Muscle of leg (tissue), 11 donors: ENCODE data around the gene NOTO. TPM values are rescaled to one million over a fixed set of nuclear protein-coding genes. Genes with fewer than 3 reads are reported as not detected.
"Not testable (repeated sequence)": the region's sequence is repeated elsewhere in the genome, so short reads cannot be mapped to it uniquely, and the experiment has no call there.

Source experiments
- DNase-seq: peaks from one replicate; pipeline ENCODE4 v3.0.0; 2013
- H3K27ac ChIP-seq: one replicate; pipeline ENCODE4 v1.5.1; 2013; ENCODE audit warnings: mild to moderate bottlenecking, low read length, control low read depth
- H3K27me3 ChIP-seq: one replicate; pipeline ENCODE4 v1.6.1; 2013; ENCODE audit warnings: low read length; ENCODE audit not compliant: control insufficient read depth, insufficient read depth
- H3K36me3 ChIP-seq: one replicate; pipeline ENCODE4 v1.6.1; 2013; ENCODE audit warnings: low read length; ENCODE audit not compliant: control insufficient read depth, insufficient read depth
- H3K4me1 ChIP-seq: one replicate; pipeline ENCODE4 v1.6.1; 2013; ENCODE audit warnings: low read length; ENCODE audit not compliant: control insufficient read depth, insufficient read depth
- H3K4me3 ChIP-seq: one replicate; pipeline ENCODE4 v1.5.1; 2013; ENCODE audit warnings: low read length, control low read depth
- H3K9me3 ChIP-seq: replicated peaks from 2 replicates; pipeline ENCODE4 v1.6.1; 2013; ENCODE audit warnings: low read depth, low read length; ENCODE audit not compliant: control insufficient read depth
- WGBS: methylation state at CpG from one replicate; pipeline ENCODE4 v1.1.5; 2013; ENCODE audit warnings: missing lambda C conversion rate; ENCODE audit not compliant: insufficient coverage; 5-methylcytosine and 5-hydroxymethylcytosine counted together
- polyA plus RNA-seq, 8 donors: library from polyadenylated mRNA; unstranded; fragments of 120-200 nt; gene quantifications; one replicate each; pipeline versions ENCODE4 v1.2.1 to v1.2.3, GENCODE V29; 2013; ENCODE audit warnings: inconsistent platforms in 1 of 8, low replicate concordance in 1 of 8; ENCODE audit not compliant: insufficient read length in 8 of 8, insufficient read depth in 1 of 8
- total RNA-seq: library from RNA; stranded (reverse); fragments of 120-200 nt; gene quantifications from one replicate; pipeline ENCODE4 v1.2.4, GENCODE V29; 2013

Gene NOTO
- total and polyA plus RNA-seq, 9 donors = 0.05 to 0.08 (median 0.05) TPM; not detected in 4

- Histone ChIP-seq H3K27ac (no peak overlapping the region), H3K9me3 (peaks cover 2% of the 10 kb centered on the region), H3K27me3 (peaks cover 33% of the 10 kb centered on the region), H3K4me3 (no peak overlapping the region), H3K4me1 (peaks cover 8% of the 10 kb centered on the region), H3K36me3 (no peaks in the 10 kb centered on the region)
- DNase-seq = no peak
Measured at GRCh38 chr2:73197579-73197978, 4.8 kb upstream of the NOTO start.

- H3K9me3 ChIP-seq, DNase-seq, H3K4me3 ChIP-seq, H3K36me3 ChIP-seq, H3K27ac ChIP-seq: not testable (repeated sequence)
- Histone ChIP-seq H3K4me1 (peaks cover 14% of the 10 kb centered on the region), H3K27me3 (peaks cover 60% of the 10 kb centered on the region)
- 91% methylated on average over 4 of the region's 10 CpGs for WGBS
Measured at GRCh38 chr2:73200281-73200680, 2.1 kb upstream of the NOTO start.

DNA sequence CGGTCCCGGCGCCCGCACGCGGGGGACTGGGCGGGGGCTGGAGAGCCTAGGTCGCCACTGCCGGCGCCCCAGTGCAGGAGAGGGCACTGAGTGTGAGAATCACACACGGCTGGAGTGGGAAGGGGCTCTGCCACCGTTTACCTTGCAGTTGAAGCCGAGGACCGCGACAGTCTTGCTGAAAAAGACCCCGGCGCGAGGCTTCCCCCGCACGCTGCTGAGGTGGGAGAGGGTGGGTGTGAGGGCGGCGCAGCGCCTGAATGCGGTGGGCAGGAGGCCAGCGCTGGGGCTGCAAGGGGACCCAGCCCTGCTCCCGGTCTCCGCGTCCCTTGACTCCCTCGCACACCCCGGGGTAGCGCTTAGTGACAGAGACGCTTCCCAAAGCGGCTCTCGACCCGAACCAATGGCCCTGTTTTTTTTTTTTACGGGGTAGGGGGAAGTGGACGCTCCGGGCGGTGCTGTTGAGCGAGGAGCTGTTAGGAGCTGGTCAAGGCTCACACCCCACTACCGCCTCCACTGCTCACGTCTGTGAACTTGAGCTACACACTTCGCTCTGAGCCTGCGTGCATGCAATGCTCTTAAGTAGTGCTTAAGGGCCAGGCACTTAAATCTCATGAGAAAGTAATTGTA, 794 bp downstream of the NOTO start:
- 3% methylated on average over 28 of the region's 44 CpGs for WGBS
- DNase-seq = no peak
- H3K27ac ChIP-seq = no peak overlapping the region
- H3K9me3 ChIP-seq = peaks cover 2% of the 10 kb centered on the region
- peaks cover 14% of the 10 kb centered on the region for H3K4me1 ChIP-seq
- peaks cover 64% of the 10 kb centered on the region for H3K27me3 ChIP-seq
- no peaks in the 10 kb centered on the region for H3K36me3 ChIP-seq
- no peak overlapping the region for H3K4me3 ChIP-seq

DNA sequence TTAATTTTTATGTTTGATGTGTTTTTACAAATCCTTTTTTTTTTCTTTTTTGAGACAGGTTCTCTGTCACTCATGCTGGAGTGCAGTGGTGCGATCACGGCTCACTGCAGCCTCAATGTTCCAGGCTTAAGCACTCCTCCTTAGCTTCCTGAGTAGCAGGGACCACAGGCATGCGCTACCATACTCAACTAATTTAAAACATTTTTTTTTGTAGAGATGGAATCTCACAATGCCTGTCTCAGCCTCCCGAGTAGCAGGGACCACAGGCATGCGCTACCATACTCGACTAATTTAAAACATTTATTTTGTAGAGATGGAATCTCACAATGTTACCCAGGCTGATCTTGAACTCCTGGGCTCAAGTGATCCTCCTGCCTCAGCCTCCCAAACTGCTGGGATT, 3.2 kb downstream of the NOTO start:
- H3K9me3 ChIP-seq = peaks cover 2% of the 10 kb centered on the region
- no peak for DNase-seq
- no peaks in the 10 kb centered on the region for H3K36me3 ChIP-seq
- H3K27ac ChIP-seq = no peak overlapping the region
- H3K4me3 ChIP-seq = no peak overlapping the region
- H3K4me1 ChIP-seq = peaks cover 14% of the 10 kb centered on the region
- WGBS = no CpG with 5 or more reads among the region's 6 CpGs
- H3K27me3 ChIP-seq = peaks cover 57% of the 10 kb centered on the region

DNA sequence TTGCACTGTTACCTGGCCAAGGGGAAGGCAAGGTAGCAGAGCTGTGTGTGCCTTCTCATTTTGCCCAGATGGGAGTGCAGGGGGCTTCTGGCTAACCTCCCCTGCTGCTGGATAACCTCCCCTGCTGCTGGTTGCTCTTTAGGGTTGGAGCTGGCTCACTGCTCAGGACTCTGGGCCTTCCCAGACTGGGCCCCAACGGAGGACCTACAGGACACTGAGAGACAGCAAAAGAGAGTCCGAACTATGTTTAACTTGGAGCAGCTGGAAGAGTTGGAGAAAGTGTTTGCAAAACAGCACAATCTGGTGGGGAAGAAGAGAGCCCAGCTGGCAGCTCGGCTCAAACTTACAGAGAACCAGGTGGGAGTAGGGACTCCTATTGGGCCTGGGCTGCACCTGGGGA, 5.9 kb downstream of the NOTO start:
- 13% methylated on average over 2 of the region's 3 CpGs for WGBS
- no peak for DNase-seq
- Histone ChIP-seq H3K27ac (no peak overlapping the region), H3K36me3 (no peaks in the 10 kb centered on the region), H3K4me1 (peaks cover 6% of the 10 kb centered on the region), H3K9me3 (no peaks in the 10 kb centered on the region), H3K27me3 (peaks cover 32% of the 10 kb centered on the region), H3K4me3 (no peak overlapping the region)

DNA sequence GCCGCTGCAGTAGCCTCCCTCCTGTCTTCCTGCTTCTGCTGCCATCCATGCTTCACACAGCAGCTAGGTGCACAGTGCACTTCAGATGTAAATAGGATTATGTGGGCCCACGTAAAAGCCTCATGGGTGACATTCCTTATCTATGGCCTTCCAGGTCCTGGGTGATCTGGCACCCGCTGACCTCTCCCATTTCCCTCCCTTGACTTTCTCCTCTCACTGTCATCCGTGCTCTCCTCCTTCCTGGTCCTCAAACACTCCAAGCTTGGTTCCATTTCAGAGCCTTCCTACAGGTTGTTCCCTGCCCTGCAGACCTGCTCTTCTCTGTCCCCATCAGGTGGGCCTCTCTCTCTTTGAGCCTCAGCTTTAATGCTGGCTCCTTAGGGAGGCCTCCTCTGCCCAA, 7.6 kb downstream of the NOTO start:
- no peak for DNase-seq
- Histone ChIP-seq H3K9me3 (no peaks in the 10 kb centered on the region), H3K36me3 (no peaks in the 10 kb centered on the region), H3K4me1 (peaks cover 11% of the 10 kb centered on the region), H3K4me3 (no peak overlapping the region), H3K27me3 (peaks cover 15% of the 10 kb centered on the region), H3K27ac (no peak overlapping the region)
- WGBS = 86% methylated on average over 3 of the region's 4 CpGs

- 84% methylated on average over 4 of the region's 6 CpGs for WGBS
- Histone ChIP-seq H3K4me3 (no peak overlapping the region), H3K27me3 (peaks cover 8% of the 10 kb centered on the region), H3K4me1 (peaks cover 11% of the 10 kb centered on the region), H3K27ac (no peak overlapping the region), H3K9me3 (no peaks in the 10 kb centered on the region), H3K36me3 (no peaks in the 10 kb centered on the region)
- no peak for DNase-seq
Measured at GRCh38 chr2:73210696-73211095, 8.3 kb downstream of the NOTO start.

- Histone ChIP-seq H3K36me3 (no peaks in the 10 kb centered on the region), H3K9me3 (no peaks in the 10 kb centered on the region), H3K27me3 (peaks cover 1% of the 10 kb centered on the region), H3K4me3 (no peak overlapping the region), H3K4me1 (peaks cover 11% of the 10 kb centered on the region), H3K27ac (no peak overlapping the region)
- WGBS = 79% methylated on average over 3 of the region's 7 CpGs
- no peak for DNase-seq
Measured at GRCh38 chr2:73212098-73212447, 9.7 kb downstream of the NOTO start.

DNA sequence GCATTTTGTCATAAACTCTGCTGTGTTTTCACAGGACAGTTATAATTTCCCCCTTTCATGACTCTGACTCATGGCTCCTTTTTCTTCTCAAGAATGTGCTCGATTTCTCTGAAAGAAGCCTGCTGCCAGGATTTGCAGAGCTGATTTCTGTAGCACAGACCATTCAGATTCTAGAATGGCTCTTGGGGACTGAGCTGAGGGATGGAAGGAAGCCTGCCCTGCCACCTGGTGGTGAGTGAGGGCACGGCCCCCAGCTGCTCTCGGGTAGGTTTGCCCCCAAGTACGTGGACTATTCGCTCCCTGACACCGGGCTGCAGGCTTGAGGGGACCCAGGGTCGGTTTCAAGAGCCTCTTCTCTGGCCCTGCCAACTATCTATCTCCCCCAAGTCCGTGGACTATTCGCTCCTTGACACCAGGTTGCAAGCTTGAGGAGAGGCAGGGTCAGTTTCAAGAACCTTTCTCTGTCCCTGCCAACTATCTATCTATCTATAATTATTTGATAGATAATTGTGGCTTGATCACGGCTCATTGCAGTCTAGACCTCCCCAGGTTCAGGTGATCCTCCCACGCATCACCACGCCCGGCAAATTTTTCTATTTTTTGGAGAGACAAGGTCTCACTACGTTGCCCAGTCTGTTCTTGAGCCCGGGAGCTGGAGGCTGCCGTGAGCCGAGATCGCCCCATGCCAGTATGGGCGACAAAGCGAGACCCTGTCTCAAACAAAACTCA, 10.2 kb downstream of the NOTO start:
- no peaks in the 10 kb centered on the region for H3K36me3 ChIP-seq
- DNase-seq = peak; percentile 67
- peaks cover 11% of the 10 kb centered on the region for H3K4me1 ChIP-seq
- 69% methylated on average over 12 of the region's 20 CpGs for WGBS
- H3K27ac ChIP-seq = no peak overlapping the region
- H3K4me3 ChIP-seq = no peak overlapping the region
- no peaks in the 10 kb centered on the region for H3K9me3 ChIP-seq
- no peaks in the 10 kb centered on the region for H3K27me3 ChIP-seq

- H3K9me3 ChIP-seq = no peaks in the 10 kb centered on the region
- H3K4me1 ChIP-seq = peaks cover 11% of the 10 kb centered on the region
- under 1% methylated on average over 60 of the region's 64 CpGs for WGBS
- peaks cover 4% of the 10 kb centered on the region for H3K36me3 ChIP-seq
- peak within 1 kb of the TSS; percentile 82 for H3K4me3 ChIP-seq
- no peaks in the 10 kb centered on the region for H3K27me3 ChIP-seq
- peak; percentile 87 for DNase-seq
- H3K27ac ChIP-seq = peak within 1 kb of the TSS; percentile 74
Measured at GRCh38 chr2:73214120-73215035, 12.0 kb downstream of the NOTO start, which contains the start of gene SMYD5. TSS of gene SMYD5 (plus strand) at chr2:73214245. CDS start at chr2:73214267, 22 bp downstream.
